Ishikawa (cell line): Measurements from ENCODE around the gene MUSK.
A peak's percentile ranks its signal among the peaks of the same experiment; 100 is the strongest.

Experiments
- CEBPB ChIP-seq: IDR thresholded peaks from 2 replicates; pipeline ENCODE4 v1.6.1; 2012
- CREB1 ChIP-seq: IDR thresholded peaks from 2 replicates; pipeline ENCODE4 v1.6.1; 2012; ENCODE audit warnings: low read depth
- EGR1 ChIP-seq: IDR thresholded peaks from 2 replicates; pipeline ENCODE4 v1.6.1; 2012
- EP300 ChIP-seq: IDR thresholded peaks from 2 replicates; pipeline ENCODE4 v1.6.1; 2012; ENCODE audit warnings: borderline replicate concordance
- FOXM1 ChIP-seq: IDR thresholded peaks from 2 replicates; pipeline ENCODE4 v1.6.1; 2012; ENCODE audit warnings: low read depth, borderline replicate concordance
- NFIC ChIP-seq: IDR thresholded peaks from 2 replicates; pipeline ENCODE4 v1.6.1; 2012
- RAD21 ChIP-seq: IDR thresholded peaks from 2 replicates; pipeline ENCODE4 v1.6.1; 2012; ENCODE audit warnings: low read depth
- TAF1 ChIP-seq: IDR thresholded peaks from 2 replicates; pipeline ENCODE4 v1.6.1; 2012; ENCODE audit warnings: low read depth, mild to moderate bottlenecking
- TCF12 ChIP-seq: IDR thresholded peaks from 2 replicates; pipeline ENCODE4 v1.6.1; 2012; ENCODE audit warnings: low read depth
- TEAD4 ChIP-seq: IDR thresholded peaks from 2 replicates; pipeline ENCODE4 v1.6.1; 2012
- YY1 ChIP-seq: IDR thresholded peaks from 2 replicates; pipeline ENCODE4 v1.6.1; 2012; ENCODE audit warnings: low read depth
- ZBTB7A ChIP-seq: IDR thresholded peaks from 2 replicates; pipeline ENCODE4 v1.6.1; 2012; ENCODE audit warnings: low read depth
- TF ChIP-seq, protein P1 (sequence below): IDR thresholded peaks from 2 replicates; pipeline ENCODE4 v1.6.1; 2012
- TF ChIP-seq, protein P2 (sequence below): IDR thresholded peaks from 2 replicates; pipeline ENCODE4 v1.6.1; 2012
- TF ChIP-seq, protein P3 (sequence below): IDR thresholded peaks from 2 replicates; pipeline ENCODE4 v1.6.1; 2012; ENCODE audit warnings: low read depth, mild to moderate bottlenecking

The MUSK gene

DNA sequence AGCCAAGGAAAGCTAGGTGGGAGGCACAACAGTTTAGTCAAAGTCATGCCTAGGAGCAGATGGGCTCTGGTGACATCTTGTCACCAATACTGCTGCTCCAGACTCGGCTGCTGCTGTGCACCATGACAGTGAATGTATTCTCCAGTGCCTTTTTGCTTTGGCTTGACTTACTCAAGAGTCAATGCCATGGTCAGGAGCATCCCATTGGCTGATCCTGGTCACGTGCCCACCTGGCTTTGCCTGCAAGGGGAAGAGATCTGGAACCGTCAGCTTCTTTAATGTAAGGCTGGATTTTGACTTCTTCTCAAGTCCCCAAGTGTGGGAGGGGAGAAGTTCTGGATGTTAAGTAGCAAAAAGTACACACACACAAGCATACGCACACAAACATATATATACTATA lies 19.9 kb upstream of the MUSK start:
- TF ChIP-seq CEBPB (no peak), YY1 (no peak)
- TF ChIP-seq, protein P1, sequence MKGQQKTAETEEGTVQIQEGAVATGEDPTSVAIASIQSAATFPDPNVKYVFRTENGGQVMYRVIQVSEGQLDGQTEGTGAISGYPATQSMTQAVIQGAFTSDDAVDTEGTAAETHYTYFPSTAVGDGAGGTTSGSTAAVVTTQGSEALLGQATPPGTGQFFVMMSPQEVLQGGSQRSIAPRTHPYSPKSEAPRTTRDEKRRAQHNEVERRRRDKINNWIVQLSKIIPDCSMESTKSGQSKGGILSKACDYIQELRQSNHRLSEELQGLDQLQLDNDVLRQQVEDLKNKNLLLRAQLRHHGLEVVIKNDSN = peak; percentile 76

DNA sequence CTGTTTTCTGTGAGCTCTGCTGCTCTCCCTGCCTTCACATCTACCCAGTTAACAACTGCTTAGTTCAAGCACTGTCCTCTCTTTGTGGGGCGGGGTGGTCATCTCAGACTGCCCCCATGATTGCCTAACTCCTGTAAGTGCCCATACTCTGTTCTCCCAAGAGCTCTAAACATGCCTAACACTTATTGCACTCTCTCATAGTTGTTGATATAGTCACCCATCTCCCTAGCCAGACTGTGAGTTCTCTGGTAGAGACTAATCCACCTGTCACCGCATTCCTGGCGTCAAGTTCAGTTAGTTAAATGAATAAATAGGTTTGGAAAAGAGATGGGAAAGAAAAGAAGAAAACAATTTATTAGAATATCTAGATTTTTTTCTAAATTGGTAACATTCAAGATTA lies 18.3 kb upstream of the MUSK start:
- TF ChIP-seq CREB1 (no peak), TCF12 (no peak), RAD21 (no peak), YY1 (no peak), NFIC (no peak), EP300 (no peak), FOXM1 (no peak)
- TF ChIP-seq, protein P2, sequence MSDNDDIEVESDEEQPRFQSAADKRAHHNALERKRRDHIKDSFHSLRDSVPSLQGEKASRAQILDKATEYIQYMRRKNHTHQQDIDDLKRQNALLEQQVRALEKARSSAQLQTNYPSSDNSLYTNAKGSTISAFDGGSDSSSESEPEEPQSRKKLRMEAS = no peak
- TF ChIP-seq, protein P1 = no peak

DNA sequence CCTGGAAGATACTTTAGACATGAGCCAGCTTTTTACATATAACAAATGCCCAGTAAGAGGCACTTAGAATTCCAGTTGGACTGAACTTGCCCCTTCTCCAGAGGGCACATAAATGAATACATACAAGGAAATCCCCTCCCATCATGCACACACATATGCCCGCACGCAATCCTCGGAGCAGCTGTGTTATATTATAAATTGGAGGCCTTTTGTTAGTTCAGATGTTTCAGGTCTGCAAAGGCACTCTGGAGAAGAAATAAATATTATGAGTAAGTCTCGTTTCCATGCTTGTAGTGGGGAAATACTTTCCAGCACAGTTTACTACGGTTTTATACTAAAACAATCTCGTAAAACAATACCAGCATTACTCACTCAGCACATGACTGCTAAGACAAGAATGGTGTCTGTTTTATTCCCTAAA lies 17.6 kb upstream of the MUSK start:
- no peak for TF ChIP-seq TCF12

DNA sequence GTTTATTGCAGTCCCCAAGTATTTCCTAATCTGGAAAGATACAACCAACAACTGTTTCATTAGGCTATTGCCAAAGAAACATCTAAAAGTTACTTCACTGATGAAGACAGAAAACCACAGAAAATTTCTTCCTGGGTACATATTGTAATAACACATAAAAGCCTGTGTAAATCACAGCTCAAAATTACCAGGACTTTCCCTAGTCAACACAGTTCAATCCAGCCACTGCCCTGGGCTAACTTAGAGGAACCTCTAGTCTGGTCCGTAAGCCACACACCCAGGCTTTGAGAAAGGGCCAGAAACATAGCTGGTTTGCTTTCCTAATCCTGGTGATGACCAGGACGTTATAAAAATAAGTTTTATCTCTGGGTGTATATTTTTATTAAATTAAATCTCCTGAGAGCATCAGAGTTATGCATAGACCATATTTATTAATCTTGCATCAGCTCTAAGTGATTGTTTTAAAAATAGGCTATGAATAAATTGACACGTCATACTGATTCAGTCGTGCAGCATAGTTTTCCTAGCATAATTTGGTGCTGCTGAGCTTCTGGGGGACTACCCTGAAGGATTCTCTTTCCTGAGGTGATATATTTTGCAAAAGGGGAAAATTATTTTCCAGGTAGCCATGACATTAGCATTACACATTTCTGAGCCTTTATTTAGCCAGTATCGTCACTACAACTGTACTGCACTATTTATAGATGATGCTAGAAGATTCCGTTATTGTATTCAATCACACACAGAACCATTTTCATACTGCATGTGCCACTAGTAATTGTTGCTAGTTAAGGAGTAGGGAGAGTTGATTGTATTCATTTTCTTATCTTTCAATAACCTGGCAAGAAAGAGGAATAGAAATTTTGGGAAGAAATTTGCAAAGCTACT lies 12.6 kb upstream of the MUSK start:
- no peak for TF ChIP-seq CREB1
- TF ChIP-seq EP300 = no peak
- no peak for TF ChIP-seq CEBPB
- TF ChIP-seq, protein P1 = no peak
- no peak for TF ChIP-seq FOXM1

DNA sequence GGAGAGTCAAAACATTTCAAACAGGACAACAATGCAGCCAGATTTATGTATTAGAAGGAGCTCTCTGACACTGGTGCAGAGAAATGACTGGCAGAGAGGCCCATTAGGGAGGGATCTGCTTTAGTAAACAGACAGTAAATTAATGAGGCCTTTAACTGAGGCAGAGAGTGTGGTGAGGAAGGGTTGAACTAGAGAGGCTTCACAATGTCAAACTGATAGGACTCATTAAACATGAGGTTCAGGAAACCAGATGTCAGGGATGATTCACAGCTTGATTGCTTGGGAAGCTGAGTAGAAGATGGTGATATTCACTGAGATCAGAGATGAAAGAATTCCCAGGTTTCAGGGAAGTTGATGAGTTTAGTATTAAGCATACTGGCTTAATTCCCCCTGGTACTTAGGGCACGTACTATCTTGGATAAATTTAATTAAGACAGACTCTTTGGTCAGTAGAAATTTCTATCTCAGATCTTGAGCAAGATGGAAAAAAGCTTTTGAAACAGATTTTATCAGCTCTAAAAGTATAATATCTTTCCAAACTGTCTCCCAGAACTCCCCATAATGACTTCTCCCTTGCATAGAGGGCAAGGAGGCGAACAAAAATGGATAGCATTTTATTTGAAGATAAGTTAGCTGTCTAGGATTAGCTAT lies 8.6 kb upstream of the MUSK start:
- TF ChIP-seq YY1 (no peak), FOXM1 (no peak), EP300 (no peak), TAF1 (no peak), CREB1 (no peak), TEAD4 (no peak), RAD21 (no peak), CEBPB (no peak), NFIC (no peak), EGR1 (no peak), ZBTB7A (no peak), TCF12 (no peak)
- TF ChIP-seq, protein P3, sequence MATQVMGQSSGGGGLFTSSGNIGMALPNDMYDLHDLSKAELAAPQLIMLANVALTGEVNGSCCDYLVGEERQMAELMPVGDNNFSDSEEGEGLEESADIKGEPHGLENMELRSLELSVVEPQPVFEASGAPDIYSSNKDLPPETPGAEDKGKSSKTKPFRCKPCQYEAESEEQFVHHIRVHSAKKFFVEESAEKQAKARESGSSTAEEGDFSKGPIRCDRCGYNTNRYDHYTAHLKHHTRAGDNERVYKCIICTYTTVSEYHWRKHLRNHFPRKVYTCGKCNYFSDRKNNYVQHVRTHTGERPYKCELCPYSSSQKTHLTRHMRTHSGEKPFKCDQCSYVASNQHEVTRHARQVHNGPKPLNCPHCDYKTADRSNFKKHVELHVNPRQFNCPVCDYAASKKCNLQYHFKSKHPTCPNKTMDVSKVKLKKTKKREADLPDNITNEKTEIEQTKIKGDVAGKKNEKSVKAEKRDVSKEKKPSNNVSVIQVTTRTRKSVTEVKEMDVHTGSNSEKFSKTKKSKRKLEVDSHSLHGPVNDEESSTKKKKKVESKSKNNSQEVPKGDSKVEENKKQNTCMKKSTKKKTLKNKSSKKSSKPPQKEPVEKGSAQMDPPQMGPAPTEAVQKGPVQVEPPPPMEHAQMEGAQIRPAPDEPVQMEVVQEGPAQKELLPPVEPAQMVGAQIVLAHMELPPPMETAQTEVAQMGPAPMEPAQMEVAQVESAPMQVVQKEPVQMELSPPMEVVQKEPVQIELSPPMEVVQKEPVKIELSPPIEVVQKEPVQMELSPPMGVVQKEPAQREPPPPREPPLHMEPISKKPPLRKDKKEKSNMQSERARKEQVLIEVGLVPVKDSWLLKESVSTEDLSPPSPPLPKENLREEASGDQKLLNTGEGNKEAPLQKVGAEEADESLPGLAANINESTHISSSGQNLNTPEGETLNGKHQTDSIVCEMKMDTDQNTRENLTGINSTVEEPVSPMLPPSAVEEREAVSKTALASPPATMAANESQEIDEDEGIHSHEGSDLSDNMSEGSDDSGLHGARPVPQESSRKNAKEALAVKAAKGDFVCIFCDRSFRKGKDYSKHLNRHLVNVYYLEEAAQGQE = no peak
- TF ChIP-seq, protein P1 = no peak
- TF ChIP-seq, protein P2 = no peak

DNA sequence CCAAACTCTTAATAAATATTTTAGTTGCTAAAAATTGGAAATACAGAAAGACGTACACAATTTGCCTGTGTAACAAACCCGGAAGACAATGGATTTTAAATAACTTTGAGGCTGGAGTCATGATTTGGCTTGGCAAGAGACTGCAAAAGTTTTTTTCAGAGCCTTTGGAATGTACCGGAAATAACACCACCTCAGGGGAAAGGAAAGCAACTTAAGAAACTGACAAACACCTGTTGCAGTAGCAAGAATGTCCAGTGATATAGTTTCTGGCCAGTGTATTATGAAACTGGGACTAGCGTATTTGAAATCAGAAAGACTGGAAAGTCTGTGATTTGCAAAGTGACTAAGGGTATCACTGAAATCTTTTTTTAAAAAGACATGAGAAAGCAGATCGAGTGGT lies 842 bp downstream of the MUSK start:
- TF ChIP-seq NFIC (no peak), TCF12 (no peak), CREB1 (no peak), EP300 (no peak), RAD21 (no peak), ZBTB7A (no peak), TEAD4 (no peak), YY1 (no peak)
- TF ChIP-seq, protein P2 = no peak
- TF ChIP-seq, protein P3 = no peak
- TF ChIP-seq, protein P1 = no peak
